ENCODE results near the gene TNS1. TPM values are rescaled to one million over a fixed set of nuclear protein-coding genes. Genes with fewer than 3 reads are reported as not detected.

The TNS1 gene
- total and polyA plus RNA-seq, 9 of the 15 experiments (the other 6 are each of a cell fraction or from before 2014, with no cell fraction given) = 0.13 to 2.7 (median 0.77) TPM

DNA sequence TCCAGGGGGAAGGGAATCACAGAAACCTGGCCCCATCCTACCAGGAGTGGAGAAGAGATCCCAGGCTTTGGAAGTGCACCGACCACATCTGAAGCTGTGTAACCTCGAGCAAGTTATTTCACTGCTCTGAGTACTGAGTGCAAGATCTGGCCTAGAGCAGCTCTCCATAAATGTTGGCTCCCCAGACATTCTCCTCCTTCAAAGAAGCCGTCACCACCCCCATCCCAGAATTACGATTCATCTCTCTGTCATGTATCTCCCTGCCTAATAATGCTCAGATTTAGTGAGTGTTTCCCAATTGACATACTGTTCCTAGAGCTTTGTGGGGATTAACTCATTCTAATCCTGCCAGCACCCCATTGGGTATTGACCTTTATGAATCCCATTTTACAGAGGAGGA is 51.7 kb downstream of the TNS1 start (continued):
- TF ChIP-seq, protein P1, sequence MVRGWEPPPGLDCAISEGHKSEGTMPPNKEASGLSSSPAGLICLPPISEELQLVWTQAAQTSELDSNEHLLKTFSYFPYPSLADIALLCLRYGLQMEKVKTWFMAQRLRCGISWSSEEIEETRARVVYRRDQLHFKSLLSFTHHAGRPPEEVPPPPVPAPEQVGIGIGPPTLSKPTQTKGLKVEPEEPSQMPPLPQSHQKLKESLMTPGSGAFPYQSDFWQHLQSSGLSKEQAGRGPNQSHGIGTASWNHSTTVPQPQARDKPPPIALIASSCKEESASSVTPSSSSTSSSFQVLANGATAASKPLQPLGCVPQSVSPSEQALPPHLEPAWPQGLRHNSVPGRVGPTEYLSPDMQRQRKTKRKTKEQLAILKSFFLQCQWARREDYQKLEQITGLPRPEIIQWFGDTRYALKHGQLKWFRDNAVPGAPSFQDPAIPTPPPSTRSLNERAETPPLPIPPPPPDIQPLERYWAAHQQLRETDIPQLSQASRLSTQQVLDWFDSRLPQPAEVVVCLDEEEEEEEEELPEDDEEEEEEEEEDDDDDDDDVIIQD (CRISPR knock-in tag; IDR thresholded peaks at IDR 0.05) = no peak
- TF ChIP-seq, protein P2, sequence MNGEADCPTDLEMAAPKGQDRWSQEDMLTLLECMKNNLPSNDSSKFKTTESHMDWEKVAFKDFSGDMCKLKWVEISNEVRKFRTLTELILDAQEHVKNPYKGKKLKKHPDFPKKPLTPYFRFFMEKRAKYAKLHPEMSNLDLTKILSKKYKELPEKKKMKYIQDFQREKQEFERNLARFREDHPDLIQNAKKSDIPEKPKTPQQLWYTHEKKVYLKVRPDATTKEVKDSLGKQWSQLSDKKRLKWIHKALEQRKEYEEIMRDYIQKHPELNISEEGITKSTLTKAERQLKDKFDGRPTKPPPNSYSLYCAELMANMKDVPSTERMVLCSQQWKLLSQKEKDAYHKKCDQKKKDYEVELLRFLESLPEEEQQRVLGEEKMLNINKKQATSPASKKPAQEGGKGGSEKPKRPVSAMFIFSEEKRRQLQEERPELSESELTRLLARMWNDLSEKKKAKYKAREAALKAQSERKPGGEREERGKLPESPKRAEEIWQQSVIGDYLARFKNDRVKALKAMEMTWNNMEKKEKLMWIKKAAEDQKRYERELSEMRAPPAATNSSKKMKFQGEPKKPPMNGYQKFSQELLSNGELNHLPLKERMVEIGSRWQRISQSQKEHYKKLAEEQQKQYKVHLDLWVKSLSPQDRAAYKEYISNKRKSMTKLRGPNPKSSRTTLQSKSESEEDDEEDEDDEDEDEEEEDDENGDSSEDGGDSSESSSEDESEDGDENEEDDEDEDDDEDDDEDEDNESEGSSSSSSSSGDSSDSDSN (IDR thresholded peaks at IDR 0.05; ENCODE audit: borderline replicate concordance in 1 of 2, low read depth in 2 of 2, low read length in 2 of 2) = no peak
- TF ChIP-seq ZNF507 (tag; conservative IDR thresholded peaks at IDR 0.05) (no peak), JUND (IDR thresholded peaks at IDR 0.05; ENCODE audit: borderline replicate concordance, low read depth, low read length) (no peak), JUND (tag; IDR thresholded peaks at IDR 0.05; ENCODE audit: borderline replicate concordance, low read depth, low read length) (no peak)
- TF ChIP-seq, protein P3, sequence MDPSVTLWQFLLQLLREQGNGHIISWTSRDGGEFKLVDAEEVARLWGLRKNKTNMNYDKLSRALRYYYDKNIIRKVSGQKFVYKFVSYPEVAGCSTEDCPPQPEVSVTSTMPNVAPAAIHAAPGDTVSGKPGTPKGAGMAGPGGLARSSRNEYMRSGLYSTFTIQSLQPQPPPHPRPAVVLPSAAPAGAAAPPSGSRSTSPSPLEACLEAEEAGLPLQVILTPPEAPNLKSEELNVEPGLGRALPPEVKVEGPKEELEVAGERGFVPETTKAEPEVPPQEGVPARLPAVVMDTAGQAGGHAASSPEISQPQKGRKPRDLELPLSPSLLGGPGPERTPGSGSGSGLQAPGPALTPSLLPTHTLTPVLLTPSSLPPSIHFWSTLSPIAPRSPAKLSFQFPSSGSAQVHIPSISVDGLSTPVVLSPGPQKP (CRISPR knock-in tag; IDR thresholded peaks at IDR 0.05) = no peak

All from K562 (cell line).